Ramos (cell line): ENCODE data around the gene OR4F15.
"Not testable (repeated sequence)": the region's sequence is repeated elsewhere in the genome, so short reads cannot be mapped to it uniquely, and the experiment has no call there.

Experiments
- in situ Hi-C: fragments of 300-500 bp; cut with MboI; formaldehyde crosslinking; loops from one replicate; pipeline ENCODE4 v1.14.3; 2022; ENCODE audit warnings: low sequenced_read_pairs; ENCODE audit not compliant: unreplicated experiment

The OR4F15 gene

GRCh38 chr15:101811902-101812301 is at the start of gene OR4F15:
TSS of gene OR4F15 (plus strand) at chr15:101812202. CDS start at chr15:101818187, 5,985 bp downstream.
- in situ Hi-C loops = no loop called here

GRCh38 chr15:101764669-101765339 is 47.2 kb upstream of the OR4F15 start:
- in situ Hi-C loops = not testable (repeated sequence)

GRCh38 chr15:101765340-101765671 is 46.7 kb upstream of the OR4F15 start:
- in situ Hi-C loops = not testable (repeated sequence)

GRCh38 chr15:101765772-101766456 is 46.1 kb upstream of the OR4F15 start:
- in situ Hi-C loops = no loop called here

- in situ Hi-C loops = not testable (repeated sequence)
Observed at GRCh38 chr15:101767083-101767640, 44.8 kb upstream of the OR4F15 start.

GRCh38 chr15:101772921-101773320 is 39.1 kb upstream of the OR4F15 start:
- in situ Hi-C loops = no loop called here

GRCh38 chr15:101773496-101774100 is 38.4 kb upstream of the OR4F15 start:
- in situ Hi-C loops = no loop called here

- in situ Hi-C loops = no loop called here
Observed at GRCh38 chr15:101775136-101775535, 36.9 kb upstream of the OR4F15 start.

GRCh38 chr15:101778576-101778975 is 33.4 kb upstream of the OR4F15 start:
- in situ Hi-C loops = not testable (repeated sequence)

GRCh38 chr15:101780225-101780624 is 31.8 kb upstream of the OR4F15 start:
- in situ Hi-C loops = not testable (repeated sequence)

- in situ Hi-C loops = no loop called here
Observed at GRCh38 chr15:101781928-101782327, 30.1 kb upstream of the OR4F15 start.

- in situ Hi-C loops = no loop called here
Observed at GRCh38 chr15:101784644-101785043, 27.4 kb upstream of the OR4F15 start.

- in situ Hi-C loops = not testable (repeated sequence)
Observed at GRCh38 chr15:101786422-101786821, 25.6 kb upstream of the OR4F15 start.

- in situ Hi-C loops = not testable (repeated sequence)
Observed at GRCh38 chr15:101788001-101788400, 24.0 kb upstream of the OR4F15 start.

GRCh38 chr15:101788503-101789269 is 23.3 kb upstream of the OR4F15 start:
- in situ Hi-C loops = not testable (repeated sequence)

- in situ Hi-C loops = not testable (repeated sequence)
Observed at GRCh38 chr15:101790748-101791147, 21.3 kb upstream of the OR4F15 start.

- in situ Hi-C loops = not testable (repeated sequence)
Observed at GRCh38 chr15:101793981-101794380, 18.0 kb upstream of the OR4F15 start.

- in situ Hi-C loops = no loop called here
Observed at GRCh38 chr15:101795455-101795854, 16.5 kb upstream of the OR4F15 start.

- in situ Hi-C loops = no loop called here
Observed at GRCh38 chr15:101799665-101800064, 12.3 kb upstream of the OR4F15 start.

- in situ Hi-C loops = no loop called here
Observed at GRCh38 chr15:101801048-101801447, 11.0 kb upstream of the OR4F15 start.
